ENCODE data around the gene PRCP.

PRCP gene

DNA sequence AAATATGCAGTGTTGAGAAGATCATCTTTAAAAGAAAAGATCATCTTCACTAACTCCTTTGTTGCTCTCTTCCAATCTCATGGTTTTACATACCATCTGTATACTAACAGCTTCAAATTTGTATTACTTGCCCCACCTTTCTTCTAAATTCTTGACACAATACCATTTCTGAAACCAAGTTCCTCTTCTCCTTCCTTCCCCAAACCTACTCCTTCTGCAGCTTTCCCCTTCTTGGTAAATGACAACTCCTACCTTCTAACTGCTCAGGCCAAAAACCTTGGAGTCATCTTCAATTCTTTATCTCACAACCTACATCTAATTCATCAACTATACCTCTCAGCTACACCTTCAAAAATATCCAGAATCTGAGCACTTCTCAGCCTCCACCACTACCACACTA is 9.3 kb downstream of the PRCP start:
- no peaks in the 10 kb centered on the region for H3K9me2 ChIP-seq (replicated peaks; ENCODE audit: insufficient read depth, low read length)
- no peaks in the 10 kb centered on the region for H3K9me3 ChIP-seq (ENCODE audit: insufficient read depth, low read length)
- H3K27ac ChIP-seq (ENCODE audit: low read depth, low read length): no peak overlapping the region
- H3K36me3 ChIP-seq (ENCODE audit: low read length): no peaks in the 10 kb centered on the region
- no peak overlapping the region for H2AFZ ChIP-seq (ENCODE audit: low read depth, low read length, severe bottlenecking)
- no peak overlapping the region for H3K9ac ChIP-seq (ENCODE audit: low read length)
- no peaks in the 10 kb centered on the region; the same call in 1 of the 2 replicates for H3K79me2 ChIP-seq (ENCODE audit: insufficient read depth, low read length)
- no peak overlapping the region for H3K4me3 ChIP-seq (ENCODE audit: insufficient read depth, low read length, poor library complexity, severe bottlenecking)
- no peak overlapping the region for H3K4me2 ChIP-seq (ENCODE audit: low read depth, low read length, poor library complexity, severe bottlenecking)
- TF ChIP-seq, protein P1, sequence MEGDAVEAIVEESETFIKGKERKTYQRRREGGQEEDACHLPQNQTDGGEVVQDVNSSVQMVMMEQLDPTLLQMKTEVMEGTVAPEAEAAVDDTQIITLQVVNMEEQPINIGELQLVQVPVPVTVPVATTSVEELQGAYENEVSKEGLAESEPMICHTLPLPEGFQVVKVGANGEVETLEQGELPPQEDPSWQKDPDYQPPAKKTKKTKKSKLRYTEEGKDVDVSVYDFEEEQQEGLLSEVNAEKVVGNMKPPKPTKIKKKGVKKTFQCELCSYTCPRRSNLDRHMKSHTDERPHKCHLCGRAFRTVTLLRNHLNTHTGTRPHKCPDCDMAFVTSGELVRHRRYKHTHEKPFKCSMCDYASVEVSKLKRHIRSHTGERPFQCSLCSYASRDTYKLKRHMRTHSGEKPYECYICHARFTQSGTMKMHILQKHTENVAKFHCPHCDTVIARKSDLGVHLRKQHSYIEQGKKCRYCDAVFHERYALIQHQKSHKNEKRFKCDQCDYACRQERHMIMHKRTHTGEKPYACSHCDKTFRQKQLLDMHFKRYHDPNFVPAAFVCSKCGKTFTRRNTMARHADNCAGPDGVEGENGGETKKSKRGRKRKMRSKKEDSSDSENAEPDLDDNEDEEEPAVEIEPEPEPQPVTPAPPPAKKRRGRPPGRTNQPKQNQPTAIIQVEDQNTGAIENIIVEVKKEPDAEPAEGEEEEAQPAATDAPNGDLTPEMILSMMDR (IDR thresholded peaks at IDR 0.05; ENCODE audit: insufficient read depth, low read length, poor library complexity, severe bottlenecking): no peak
- TF ChIP-seq EZH2phosphoT487 (conservative IDR thresholded peaks at IDR 0.05; ENCODE audit: low read length): no peak
- no peaks in the 10 kb centered on the region for H3F3A ChIP-seq (ENCODE audit: insufficient read depth)
- H3K27me3 ChIP-seq (ENCODE audit: low read length): no peaks in the 10 kb centered on the region
- H4K20me1 ChIP-seq (ENCODE audit: low read depth, low read length): no peaks in the 10 kb centered on the region

DNA sequence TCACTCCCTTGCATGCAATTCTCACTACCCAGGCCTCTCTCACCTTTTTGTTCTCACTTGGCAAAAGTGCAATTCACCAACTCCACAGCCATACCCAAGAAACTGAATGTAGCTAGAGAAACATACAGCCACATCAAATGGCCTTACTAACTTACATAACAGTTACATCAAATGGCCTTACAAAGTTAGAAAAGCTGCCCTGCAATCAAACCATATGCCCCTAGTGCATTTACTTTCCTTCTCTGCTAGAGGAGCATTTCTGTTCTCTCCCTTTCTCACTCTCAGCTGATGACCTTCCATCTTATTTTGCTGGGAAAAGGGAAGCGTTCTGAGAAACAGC is 10.3 kb downstream of the PRCP start:
- Histone ChIP-seq H3K4me3 (ENCODE audit: insufficient read depth, low read length, poor library complexity, severe bottlenecking) (no peak overlapping the region), H3K4me2 (ENCODE audit: low read depth, low read length, poor library complexity, severe bottlenecking) (no peak overlapping the region)

DNA sequence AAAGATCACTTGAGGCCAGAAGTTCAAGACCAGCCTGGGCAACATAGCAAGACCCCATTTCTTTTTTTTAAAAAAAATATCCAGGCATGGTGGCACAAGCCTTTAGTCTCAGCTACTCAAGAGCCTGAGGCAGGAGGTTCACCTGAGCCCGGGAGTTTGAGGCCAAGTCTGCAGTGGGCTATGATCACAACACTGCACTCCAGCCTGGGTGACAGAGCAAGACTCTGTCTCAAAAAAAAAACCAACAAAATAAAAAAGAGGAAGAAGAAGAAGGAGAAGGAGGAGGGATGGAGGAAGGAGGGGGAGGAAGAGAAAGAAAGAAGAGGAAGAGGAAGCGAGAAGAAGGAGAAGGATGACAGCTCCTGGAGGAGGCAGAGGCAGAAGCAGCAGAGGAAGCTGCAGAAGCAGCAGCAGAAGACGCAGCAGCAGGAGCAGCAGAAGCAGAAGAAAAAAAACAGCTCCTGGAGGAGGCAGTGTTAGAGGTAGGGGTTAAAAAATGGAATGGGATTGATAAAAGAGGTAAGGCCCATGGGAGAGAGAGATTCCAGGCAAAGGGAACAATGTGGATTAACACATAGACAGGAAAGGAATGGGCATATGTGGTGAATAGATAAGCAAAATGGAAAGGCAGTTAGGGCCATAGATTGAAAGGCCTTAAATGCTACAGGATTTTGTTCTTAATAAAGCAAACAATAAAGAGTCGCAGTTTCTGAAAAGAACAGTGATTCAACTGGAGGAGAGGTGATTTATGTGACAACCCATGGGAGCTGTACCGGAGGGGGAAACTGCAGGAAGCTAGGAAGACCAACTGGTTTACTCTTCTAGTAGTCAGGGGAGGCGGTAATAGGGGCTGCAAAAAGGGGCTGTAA is 10.9 kb downstream of the PRCP start:
- TF ChIP-seq, protein P1 (IDR thresholded peaks at IDR 0.05; ENCODE audit: insufficient read depth, low read length, poor library complexity, severe bottlenecking): no peak
- no peak for TF ChIP-seq EZH2phosphoT487 (conservative IDR thresholded peaks at IDR 0.05; ENCODE audit: low read length)
- Histone ChIP-seq H3K9me2 (replicated peaks; ENCODE audit: insufficient read depth, low read length) (no peaks in the 10 kb centered on the region), H3K9ac (ENCODE audit: low read length) (no peak overlapping the region), H3K36me3 (ENCODE audit: low read length) (no peaks in the 10 kb centered on the region), H3K9me3 (ENCODE audit: insufficient read depth, low read length) (no peaks in the 10 kb centered on the region), H3K27ac (ENCODE audit: low read depth, low read length) (no peak overlapping the region), H3K4me3 (ENCODE audit: insufficient read depth, low read length, poor library complexity, severe bottlenecking) (no peak overlapping the region), H3K4me2 (ENCODE audit: low read depth, low read length, poor library complexity, severe bottlenecking) (no peak overlapping the region), H2AFZ (ENCODE audit: low read depth, low read length, severe bottlenecking) (no peak overlapping the region), H3K79me2 (ENCODE audit: insufficient read depth, low read length) (no peaks in the 10 kb centered on the region; the same call in 1 of the 2 replicates), H3F3A (ENCODE audit: insufficient read depth) (no peaks in the 10 kb centered on the region), H4K20me1 (ENCODE audit: low read depth, low read length) (no peaks in the 10 kb centered on the region), H3K27me3 (ENCODE audit: low read length) (no peaks in the 10 kb centered on the region)

More for the DNA sequence above, 10.3 kb downstream of the PRCP start:
- no peaks in the 10 kb centered on the region for H4K20me1 ChIP-seq (ENCODE audit: low read depth, low read length)
- no peaks in the 10 kb centered on the region for H3K36me3 ChIP-seq (ENCODE audit: low read length)
- no peak overlapping the region for H2AFZ ChIP-seq (ENCODE audit: low read depth, low read length, severe bottlenecking)
- H3K27ac ChIP-seq (ENCODE audit: low read depth, low read length): no peak overlapping the region
- no peaks in the 10 kb centered on the region for H3K27me3 ChIP-seq (ENCODE audit: low read length)
- no peaks in the 10 kb centered on the region for H3K9me3 ChIP-seq (ENCODE audit: insufficient read depth, low read length)
- no peak overlapping the region for H3K9ac ChIP-seq (ENCODE audit: low read length)
- H3F3A ChIP-seq (ENCODE audit: insufficient read depth): no peaks in the 10 kb centered on the region
- H3K9me2 ChIP-seq (replicated peaks; ENCODE audit: insufficient read depth, low read length): no peaks in the 10 kb centered on the region
- TF ChIP-seq, protein P1 (IDR thresholded peaks at IDR 0.05; ENCODE audit: insufficient read depth, low read length, poor library complexity, severe bottlenecking): no peak
- TF ChIP-seq EZH2phosphoT487 (conservative IDR thresholded peaks at IDR 0.05; ENCODE audit: low read length): no peak
- no peaks in the 10 kb centered on the region; the same call in 1 of the 2 replicates for H3K79me2 ChIP-seq (ENCODE audit: insufficient read depth, low read length)
